Effector memory CD8-positive, alpha-beta T cell (primary cell): ENCODE results near the gene SAT2.
A peak's percentile ranks its signal among the peaks of the same experiment; 100 is the strongest.
"Not testable (repeated sequence)": the region's sequence is repeated elsewhere in the genome, so short reads cannot be mapped to it uniquely, and the experiment has no call there.

Experiments used
- ATAC-seq: fragments of 150-1000 bp; cut with Tn5 transposase; replicated peaks from 2 replicates; pipeline ENCODE4 v1.10.0; 2021; ENCODE audit warnings: mild to moderate bottlenecking, moderate library complexity
- DNase-seq, 3 experiments: peaks; one replicate each; pipeline ENCODE4 v3.0.0; 2021
- H3K27ac Mint-ChIP-seq, 2 donors: one replicate each; pipeline ENCODE4 v1.8.0; 2022; ENCODE audit warnings: mild to moderate bottlenecking in 2 of 2, mixed read lengths in 2 of 2, moderate library complexity in 2 of 2
- H3K27me3 Mint-ChIP-seq, 2 donors: one replicate each; pipeline ENCODE4 v1.8.0; 2022; ENCODE audit warnings: mixed read lengths in 2 of 2
- H3K36me3 Mint-ChIP-seq: one replicate; pipeline ENCODE4 v1.8.0; 2022; ENCODE audit warnings: mild to moderate bottlenecking, moderate library complexity, mixed read lengths; ENCODE audit not compliant: insufficient read depth
- H3K4me1 Mint-ChIP-seq, 2 donors: one replicate each; pipeline ENCODE4 v1.8.0; 2022; ENCODE audit warnings: low read depth in 2 of 2, mixed read lengths in 2 of 2
- H3K4me3 Mint-ChIP-seq, 2 donors: one replicate each; pipeline ENCODE4 v1.8.0; 2022; ENCODE audit warnings: mild to moderate bottlenecking in 2 of 2, mixed read lengths in 2 of 2, moderate library complexity in 2 of 2
- H3K9me3 Mint-ChIP-seq, 2 donors: one replicate each; pipeline ENCODE4 v1.8.0; 2022; ENCODE audit warnings: mixed read lengths in 2 of 2

Gene SAT2

GRCh38 chr17:7626956-7627249 lies 718 bp downstream of the SAT2 start:
- peaks cover 8 to 11% of the 10 kb centered on the region in 2 donors for H3K4me1 Mint-ChIP-seq
- no peak for ATAC-seq
- peak overlapping the region; percentile 84 to 91 for H3K27ac Mint-ChIP-seq
- H3K36me3 Mint-ChIP-seq: peaks cover 5% of the 10 kb centered on the region
- peak overlapping the region; percentile 90 to 92 for H3K4me3 Mint-ChIP-seq
- H3K27me3 Mint-ChIP-seq: no peaks in the 10 kb centered on the region
- DNase-seq: no peak
- no peaks in the 10 kb centered on the region for H3K9me3 Mint-ChIP-seq

- Mint-ChIP-seq H3K36me3 (peaks cover 5% of the 10 kb centered on the region), H3K27ac (peak overlapping the region; percentile 84 to 91), H3K4me1 (peaks cover 8 to 11% of the 10 kb centered on the region in 2 donors), H3K9me3 (no peaks in the 10 kb centered on the region), H3K4me3 (peak overlapping the region; percentile 90 to 92), H3K27me3 (no peaks in the 10 kb centered on the region)
- no peak for DNase-seq
- no peak for ATAC-seq
These were observed 1.3 kb downstream of the SAT2 start for GRCh38 chr17:7626307-7626706.

- ATAC-seq: not testable (repeated sequence)
- H3K4me3 Mint-ChIP-seq: peak overlapping the region; percentile 90 to 92
These were observed 1.9 kb downstream of the SAT2 start for GRCh38 chr17:7625749-7626148.

GRCh38 chr17:7623661-7624060 lies 4.0 kb downstream of the SAT2 start:
- H3K9me3 Mint-ChIP-seq: no peaks in the 10 kb centered on the region
- no peaks in the 10 kb centered on the region for H3K27me3 Mint-ChIP-seq
- DNase-seq (no peak), ATAC-seq (no peak)
- no peak overlapping the region for H3K27ac Mint-ChIP-seq
- H3K4me3 Mint-ChIP-seq: no peak overlapping the region
- H3K36me3 Mint-ChIP-seq: peaks cover 5% of the 10 kb centered on the region
- peaks cover 8 to 11% of the 10 kb centered on the region in 2 donors for H3K4me1 Mint-ChIP-seq

More at GRCh38 chr17:7625749-7626148, 1.9 kb downstream of the SAT2 start:
- H3K27ac Mint-ChIP-seq: peak overlapping the region in 1 of 2 donors; percentile 91
- peaks cover 8 to 11% of the 10 kb centered on the region in 2 donors for H3K4me1 Mint-ChIP-seq
- not testable (repeated sequence) for H3K9me3 Mint-ChIP-seq, DNase-seq, H3K27me3 Mint-ChIP-seq, H3K36me3 Mint-ChIP-seq

- DNase-seq (no peak), ATAC-seq (no peak)
- H3K27me3 Mint-ChIP-seq: no peaks in the 10 kb centered on the region
- no peak overlapping the region for H3K27ac Mint-ChIP-seq
- H3K9me3 Mint-ChIP-seq: no peaks in the 10 kb centered on the region
- H3K36me3 Mint-ChIP-seq: peaks cover 5% of the 10 kb centered on the region
- H3K4me3 Mint-ChIP-seq: no peak overlapping the region
- no peaks in the 10 kb centered on the region for H3K4me1 Mint-ChIP-seq
These were observed 6.8 kb downstream of the SAT2 start for GRCh38 chr17:7620835-7621234.

- H3K27me3 Mint-ChIP-seq: no peaks in the 10 kb centered on the region
- H3K36me3 Mint-ChIP-seq: peaks cover 8% of the 10 kb centered on the region
- ATAC-seq (no peak), DNase-seq (no peak)
- no peak overlapping the region for H3K4me3 Mint-ChIP-seq
- H3K4me1 Mint-ChIP-seq: peaks cover 5% of the 10 kb centered on the region in 2 donors
- H3K9me3 Mint-ChIP-seq: no peaks in the 10 kb centered on the region
- peak overlapping the region in 1 of 2 donors; percentile 6 for H3K27ac Mint-ChIP-seq
These were observed 9.0 kb downstream of the SAT2 start for GRCh38 chr17:7618608-7619007.

- Mint-ChIP-seq H3K27ac (peak overlapping the region; percentile 81 to 95), H3K4me1 (peaks cover 23 to 36% of the 10 kb centered on the region in 2 donors), H3K36me3 (peaks cover 10% of the 10 kb centered on the region), H3K9me3 (no peaks in the 10 kb centered on the region), H3K27me3 (no peaks in the 10 kb centered on the region), H3K4me3 (peak overlapping the region; percentile 80 to 90)
- ATAC-seq (peak; percentile 31), DNase-seq (no peak)
These were observed 12.3 kb downstream of the SAT2 start for GRCh38 chr17:7615265-7615747.

- DNase-seq (peak; percentile 96 to 97 (median 96)), ATAC-seq (peak; percentile 82)
- no peaks in the 10 kb centered on the region for H3K27me3 Mint-ChIP-seq
- H3K27ac Mint-ChIP-seq: peak within 1 kb of the TSS; percentile 81 to 95
- peaks cover 24 to 37% of the 10 kb centered on the region in 2 donors for H3K4me1 Mint-ChIP-seq
- peaks cover 10% of the 10 kb centered on the region for H3K36me3 Mint-ChIP-seq
- peak within 1 kb of the TSS; percentile 80 to 90 for H3K4me3 Mint-ChIP-seq
- H3K9me3 Mint-ChIP-seq: no peaks in the 10 kb centered on the region
These were observed 13.0 kb downstream of the SAT2 start, which contains the start of gene FXR2 for GRCh38 chr17:7614425-7615264. TSS of gene FXR2 (minus strand) at chr17:7614897. CDS start at chr17:7614532, 365 bp downstream.

GRCh38 chr17:7613769-7614424 lies 13.7 kb downstream of the SAT2 start:
- Mint-ChIP-seq H3K27me3 (no peaks in the 10 kb centered on the region), H3K4me3 (peak overlapping the region; percentile 80 to 90), H3K36me3 (peaks cover 11% of the 10 kb centered on the region), H3K27ac (peak overlapping the region; percentile 81 to 95), H3K9me3 (no peaks in the 10 kb centered on the region), H3K4me1 (peaks cover 25 to 42% of the 10 kb centered on the region in 2 donors)
- DNase-seq: no peak
- ATAC-seq: no peak

GRCh38 chr17:7612294-7612640 lies 15.4 kb downstream of the SAT2 start:
- H3K27ac Mint-ChIP-seq: peak overlapping the region in 1 of 2 donors; percentile 95
- peak overlapping the region; percentile 80 to 90 for H3K4me3 Mint-ChIP-seq
- H3K27me3 Mint-ChIP-seq: no peaks in the 10 kb centered on the region
- peaks cover 14% of the 10 kb centered on the region for H3K36me3 Mint-ChIP-seq
- ATAC-seq: no peak
- no peak for DNase-seq
- no peaks in the 10 kb centered on the region for H3K9me3 Mint-ChIP-seq
- peaks cover 25 to 49% of the 10 kb centered on the region in 2 donors for H3K4me1 Mint-ChIP-seq

- Mint-ChIP-seq H3K4me3 (peak overlapping the region; percentile 80 to 90), H3K9me3 (no peaks in the 10 kb centered on the region), H3K27me3 (no peaks in the 10 kb centered on the region), H3K4me1 (peaks cover 25 to 49% of the 10 kb centered on the region in 2 donors), H3K27ac (peak overlapping the region in 1 of 2 donors; percentile 95), H3K36me3 (peaks cover 14% of the 10 kb centered on the region)
- no peak for ATAC-seq
- DNase-seq: no peak
These were observed 15.9 kb downstream of the SAT2 start for GRCh38 chr17:7611635-7612293.

GRCh38 chr17:7610641-7611040 lies 17.0 kb downstream of the SAT2 start:
- H3K36me3 Mint-ChIP-seq: peaks cover 19% of the 10 kb centered on the region
- H3K4me3 Mint-ChIP-seq: no peak overlapping the region
- H3K4me1 Mint-ChIP-seq: peaks cover 25 to 54% of the 10 kb centered on the region in 2 donors

GRCh38 chr17:7606280-7606679 lies 21.3 kb downstream of the SAT2 start:
- no peaks in the 10 kb centered on the region for H3K27me3 Mint-ChIP-seq
- ATAC-seq: no peak
- peak overlapping the region in 1 of 2 donors; percentile 2 for H3K27ac Mint-ChIP-seq
- H3K9me3 Mint-ChIP-seq: no peaks in the 10 kb centered on the region
- no peak overlapping the region for H3K4me3 Mint-ChIP-seq
- peaks cover 4 to 28% of the 10 kb centered on the region in 2 donors for H3K4me1 Mint-ChIP-seq
- no peak for DNase-seq
- H3K36me3 Mint-ChIP-seq: peaks cover 42% of the 10 kb centered on the region

More at GRCh38 chr17:7610641-7611040, 17.0 kb downstream of the SAT2 start:
- H3K27me3 Mint-ChIP-seq: no peaks in the 10 kb centered on the region
- ATAC-seq (no peak), DNase-seq (no peak)
- peak overlapping the region in 1 of 2 donors; percentile 12 for H3K27ac Mint-ChIP-seq
- H3K9me3 Mint-ChIP-seq: no peaks in the 10 kb centered on the region
